ENCODE measurements around the gene COLEC11.
"Not testable (repeated sequence)": the region's sequence is repeated elsewhere in the genome, so short reads cannot be mapped to it uniquely, and the experiment has no call there.

COLEC11 gene

DNA sequence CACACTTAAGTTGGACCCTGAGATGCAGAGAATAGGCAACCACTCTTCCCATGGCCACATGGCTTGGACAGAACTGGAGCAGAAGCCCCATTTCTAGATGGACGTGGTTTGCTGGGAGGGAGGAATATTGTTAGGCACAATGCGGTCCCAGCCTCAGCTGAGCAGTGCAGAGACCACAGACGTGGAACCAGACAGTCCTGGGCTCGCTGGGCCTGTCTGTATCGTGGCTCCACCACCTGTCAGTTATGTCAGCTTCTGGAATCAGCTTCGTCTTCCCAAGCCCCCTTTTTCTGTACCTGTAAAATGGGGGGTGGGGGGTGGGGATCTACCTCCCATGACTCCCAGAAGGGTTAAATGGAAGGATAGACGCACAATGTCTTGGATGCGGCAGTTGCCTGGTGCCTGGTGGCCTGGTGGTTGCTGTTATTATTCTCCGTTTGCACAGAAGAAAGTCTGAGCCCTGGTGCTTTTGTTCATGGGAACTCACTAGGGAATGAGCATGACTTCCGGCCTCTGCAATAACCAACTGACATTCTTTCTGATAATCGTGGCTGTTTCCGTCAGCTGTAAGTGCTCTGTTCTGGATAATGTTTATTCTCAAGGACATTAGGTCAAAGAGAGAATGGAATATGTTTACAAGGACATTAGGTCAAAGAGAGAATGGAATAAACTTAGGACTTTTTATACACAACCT, 31.4 kb downstream of the COLEC11 start:
- DNase-seq, result no peak

DNA sequence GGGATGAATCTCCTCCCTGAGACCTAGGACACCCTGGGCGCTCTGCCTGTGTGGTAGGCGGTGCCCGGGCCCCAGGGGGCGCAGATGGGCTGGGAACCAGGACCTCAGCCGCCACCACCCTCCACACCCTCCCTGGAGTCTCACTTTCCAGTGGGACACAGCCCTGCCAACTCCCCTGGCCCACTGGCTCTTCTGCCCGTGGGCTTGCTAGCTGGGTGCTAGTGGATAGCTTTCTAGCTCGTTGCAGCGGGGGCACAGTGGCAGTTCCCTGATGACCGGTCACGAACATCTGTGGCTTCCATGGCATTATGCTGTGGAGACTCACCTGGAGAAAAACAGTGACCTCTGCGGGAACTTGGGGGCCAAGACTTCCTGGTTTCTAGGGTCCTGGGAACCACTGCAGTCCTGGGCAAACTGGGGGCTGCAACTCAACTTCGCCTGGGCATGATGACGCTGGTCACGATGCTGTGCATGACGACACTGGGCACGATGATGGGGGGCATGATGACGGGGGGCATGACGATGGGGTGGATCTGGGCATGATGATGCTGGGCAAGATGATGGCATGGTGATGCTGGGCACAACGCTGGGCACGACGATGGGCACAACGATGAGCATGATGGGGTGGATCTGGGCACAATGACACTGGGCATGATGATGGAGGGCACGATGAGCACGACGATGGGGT, 32.0 kb downstream of the COLEC11 start:
- DNase-seq, result no peak

DNA sequence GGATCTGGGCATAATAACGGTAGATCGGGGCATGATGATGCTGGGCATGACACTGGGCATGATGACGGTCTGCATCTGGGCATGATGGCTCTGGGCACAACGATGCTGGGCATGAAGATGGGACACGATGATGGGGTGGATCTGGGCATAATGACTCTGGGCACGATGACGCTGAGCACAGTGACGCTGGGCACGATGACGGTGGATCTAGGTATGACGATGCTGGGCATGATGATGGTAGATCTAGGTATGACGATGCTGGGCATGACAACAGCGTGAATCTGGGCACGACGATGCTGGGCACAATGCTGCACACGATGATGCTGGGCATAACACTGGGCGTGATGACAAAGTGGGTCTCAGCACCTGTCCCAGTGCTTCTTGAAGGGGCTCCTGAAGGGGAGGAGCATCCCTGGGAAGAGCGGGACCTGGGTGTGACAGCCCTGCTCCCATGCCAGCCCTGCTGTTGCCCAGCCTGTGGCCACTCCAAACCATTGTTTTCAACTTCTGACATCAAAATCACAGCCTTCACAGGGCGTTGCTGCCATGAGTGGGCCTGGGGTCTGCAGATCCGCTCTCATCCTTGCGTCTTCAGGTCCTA, 32.7 kb downstream of the COLEC11 start:
- no peak for DNase-seq

- DNase-seq, result no peak
Observed at GRCh38 chr2:3628241-3628679, 33.3 kb downstream of the COLEC11 start.

DNA sequence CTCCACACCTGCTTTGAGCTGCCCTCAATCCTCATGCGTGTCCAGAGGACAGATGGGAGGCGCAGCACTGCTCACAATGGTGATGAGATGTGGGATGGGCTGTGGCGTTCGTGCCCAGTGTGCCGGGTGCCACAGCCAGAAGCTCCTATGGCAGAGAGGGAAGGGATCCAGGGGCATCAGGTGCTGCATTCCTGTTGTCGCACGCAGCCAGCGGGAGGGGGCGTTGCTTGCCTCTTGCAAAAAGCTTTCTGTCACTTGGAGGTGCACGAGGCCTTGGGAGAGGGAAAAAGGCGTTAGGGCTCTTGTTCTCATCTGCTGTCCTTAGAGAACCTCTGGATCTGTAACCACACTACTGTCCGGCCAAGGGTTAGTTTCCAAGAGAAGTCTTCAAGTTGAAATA, 33.9 kb downstream of the COLEC11 start:
- peak; percentile 91 for DNase-seq

- DNase-seq, result no peak
Observed at GRCh38 chr2:3630631-3631030, 35.7 kb downstream of the COLEC11 start.

DNA sequence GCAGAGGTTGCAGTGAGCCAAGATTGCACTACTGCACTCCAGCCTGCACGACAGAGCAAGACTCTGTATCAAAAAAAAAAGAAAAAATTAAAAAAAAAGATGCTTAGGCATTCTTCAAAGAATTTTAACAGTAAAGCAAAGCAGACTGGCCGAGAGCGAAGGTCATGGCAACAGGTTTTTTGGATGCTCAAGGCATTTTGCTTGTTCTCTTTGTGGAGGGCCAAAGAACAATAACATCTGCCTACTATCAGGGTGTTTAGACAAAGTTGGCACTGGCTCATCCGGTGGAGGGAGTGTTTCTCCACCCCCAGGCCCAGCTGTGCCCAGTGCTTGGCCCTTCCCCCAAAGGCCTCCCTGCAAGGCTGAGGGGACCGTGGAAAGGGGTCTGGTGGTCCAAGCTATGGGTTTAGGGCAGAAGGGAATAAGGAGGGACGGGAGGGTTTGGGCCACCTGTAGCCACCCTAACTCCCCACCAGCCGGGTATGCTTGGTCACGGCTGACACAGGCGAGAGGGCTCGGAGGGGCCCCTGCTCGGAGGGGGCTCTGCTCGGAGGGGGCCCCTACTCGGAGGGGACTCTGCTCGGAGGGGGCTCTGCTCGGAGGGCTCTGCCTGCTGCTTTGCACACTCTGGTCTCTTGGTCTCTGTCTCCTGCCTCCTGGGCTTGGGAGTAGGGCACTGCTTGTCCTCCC, 36.4 kb downstream of the COLEC11 start:
- no peak for DNase-seq

DNA sequence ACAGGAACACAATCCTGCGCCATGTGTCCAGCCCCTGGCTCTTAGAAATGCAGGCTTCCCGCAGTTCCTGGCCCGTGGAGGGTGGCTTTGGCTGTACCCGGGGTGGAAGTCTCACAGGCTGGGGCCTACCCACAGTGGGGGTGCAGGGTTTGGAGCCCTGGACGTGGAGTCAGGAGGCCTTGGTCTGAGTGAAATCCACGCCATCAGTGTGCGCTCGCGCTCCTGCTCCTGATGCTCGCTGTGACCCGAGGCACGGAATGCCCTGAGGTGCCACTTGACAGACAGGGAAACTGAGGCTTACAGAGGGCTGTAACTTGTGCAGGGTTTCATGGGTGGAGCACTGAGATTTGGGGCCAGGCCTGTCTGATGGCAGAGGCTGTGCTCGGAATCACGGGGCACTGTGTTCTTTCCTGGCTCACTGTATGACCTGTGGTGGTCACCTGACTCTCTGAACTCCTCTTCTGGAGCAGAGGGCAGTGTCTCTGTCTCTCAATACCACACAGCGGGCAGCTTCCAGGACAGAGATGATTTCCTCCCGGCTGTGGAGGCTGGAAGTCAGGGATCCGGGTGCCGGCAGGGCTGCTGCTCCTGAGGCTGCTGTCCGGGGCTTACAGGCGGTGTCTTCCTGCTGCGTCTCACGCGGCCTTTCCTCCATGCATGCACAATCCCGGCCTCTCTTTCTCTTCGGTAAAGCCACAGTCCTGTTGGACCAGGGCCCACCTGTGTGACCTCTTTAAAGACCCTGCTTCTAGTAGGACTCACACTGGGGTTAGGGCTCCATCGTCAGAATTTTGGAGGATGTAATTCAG, 37.1 kb downstream of the COLEC11 start:
- DNase-seq, result no peak

GRCh38 chr2:3633089-3633981, 38.4 kb downstream of the COLEC11 start:
- DNase-seq, result peak; percentile 93

DNA sequence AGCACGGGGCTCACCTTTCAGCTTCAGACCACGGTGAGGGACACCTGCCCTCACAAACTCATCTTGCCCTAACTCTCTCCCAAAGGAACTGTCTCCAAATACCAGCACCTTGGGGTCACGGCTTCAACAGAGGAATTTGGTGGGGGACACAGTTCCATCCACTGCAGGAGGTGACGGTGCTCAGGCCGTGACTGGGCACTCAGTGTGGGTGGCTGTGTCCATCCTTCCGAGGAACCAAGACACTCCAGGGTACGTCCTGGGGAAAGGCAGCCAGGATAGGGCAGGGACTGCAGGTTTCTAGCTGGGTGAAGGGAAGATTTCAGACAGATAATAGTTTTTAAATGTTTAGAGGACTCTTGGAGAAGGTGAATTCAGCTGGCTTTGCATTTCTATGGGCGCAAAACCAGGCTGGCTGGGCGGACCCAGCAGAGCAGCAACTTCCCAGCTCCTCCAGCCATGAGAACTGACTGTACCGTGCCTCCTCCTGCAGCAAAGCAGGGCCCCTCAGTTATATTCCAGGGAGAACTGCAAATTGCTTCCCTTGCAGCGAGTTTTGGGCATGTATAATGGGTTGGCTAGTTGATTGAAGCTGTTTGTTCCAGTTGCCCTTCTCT, 39.2 kb downstream of the COLEC11 start:
- DNase-seq, result no peak

DNA sequence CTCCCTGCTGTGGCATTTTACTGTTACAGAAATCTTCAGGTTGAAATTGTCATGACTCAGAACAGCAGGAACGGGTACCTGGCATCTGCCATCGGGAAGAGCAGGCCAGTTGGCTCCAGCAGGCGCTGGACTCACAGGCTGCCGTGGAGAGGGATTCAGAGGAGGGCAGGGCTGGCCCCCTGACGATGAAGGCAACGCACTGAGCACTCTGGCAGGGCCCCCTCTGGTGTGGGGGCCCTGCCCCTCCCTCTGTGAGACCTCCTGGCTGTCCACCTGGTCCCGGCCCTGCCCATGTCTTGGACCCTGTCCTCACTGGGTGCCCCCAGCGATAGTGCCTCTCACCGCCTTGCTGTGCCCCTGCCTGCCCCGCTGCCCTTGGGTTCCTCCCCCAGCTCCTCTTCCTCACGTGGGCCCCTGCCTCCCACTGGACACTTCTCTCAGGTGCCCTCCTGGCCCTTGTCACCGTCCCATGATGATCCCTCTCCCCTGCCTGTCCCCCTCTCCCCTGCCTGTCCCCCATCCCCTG, 39.7 kb downstream of the COLEC11 start:
- DNase-seq, result no peak

GRCh38 chr2:3635171-3635974, 40.5 kb downstream of the COLEC11 start:
- DNase-seq, result no peak

DNA sequence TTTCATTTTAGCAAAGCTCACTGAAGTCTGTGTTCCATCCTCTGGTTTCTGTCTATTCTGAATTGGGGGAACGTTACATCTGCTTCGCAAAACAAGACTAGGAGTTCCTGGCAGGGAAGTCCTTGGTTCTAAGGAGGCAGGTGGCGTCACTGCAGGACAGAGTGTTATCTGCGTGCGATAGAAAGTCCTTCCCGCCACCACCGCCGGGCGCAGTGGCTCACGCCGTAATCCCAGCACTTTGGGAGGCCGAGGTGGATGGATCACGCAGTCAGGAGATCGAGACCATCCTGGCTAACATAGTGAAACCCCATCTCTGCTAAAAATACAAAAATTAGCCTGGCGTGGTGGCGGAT, 41.0 kb downstream of the COLEC11 start:
- DNase-seq, result not testable (repeated sequence)

DNA sequence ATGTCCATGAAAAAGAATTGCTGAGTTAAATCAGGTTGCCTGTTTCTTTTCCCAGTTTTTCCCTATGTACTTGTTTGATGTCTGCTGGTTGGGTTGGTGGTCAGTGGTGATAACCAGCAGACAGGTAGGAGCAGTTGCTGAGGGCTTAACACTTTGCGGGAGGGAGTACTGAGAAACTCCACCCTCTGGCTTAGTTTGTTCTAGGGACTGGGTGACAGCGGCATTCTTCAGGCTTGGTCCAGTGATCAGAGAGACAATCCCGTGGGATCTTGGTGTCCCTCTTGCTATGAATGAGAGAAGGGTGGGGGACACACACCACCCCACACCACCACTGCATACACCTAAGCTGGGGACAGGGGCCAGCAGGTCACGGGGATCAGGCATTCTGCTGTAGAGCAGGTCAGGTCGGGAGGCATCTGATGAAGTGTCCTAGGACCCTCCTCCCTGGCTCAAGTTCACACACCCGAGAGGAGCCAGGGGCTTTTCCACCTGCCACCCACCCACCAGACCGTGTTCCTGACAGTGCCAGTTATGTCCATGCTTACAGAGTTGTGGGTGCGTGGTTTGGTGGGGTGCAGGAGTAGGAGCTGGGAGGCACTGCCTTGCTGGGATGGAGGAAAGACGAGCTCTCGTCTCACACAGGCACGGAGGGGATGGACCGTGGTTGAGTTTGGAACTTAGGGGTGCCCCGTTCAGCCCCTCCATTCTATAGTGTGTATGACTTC, 41.8 kb downstream of the COLEC11 start:
- no peak for DNase-seq

- no peak for DNase-seq
Observed at GRCh38 chr2:3637311-3637675, 42.4 kb downstream of the COLEC11 start.

GRCh38 chr2:3637692-3638455, 43.0 kb downstream of the COLEC11 start:
- no peak for DNase-seq

GRCh38 chr2:3638456-3638810, 43.5 kb downstream of the COLEC11 start:
- DNase-seq, result no peak

GRCh38 chr2:3639015-3639630, 44.2 kb downstream of the COLEC11 start:
- DNase-seq, result no peak
